Measurements from ENCODE around the gene NAPA. TPM values are rescaled to one million over a fixed set of nuclear protein-coding genes. Genes with fewer than 3 reads are reported as not detected.

The NAPA gene
- total RNA-seq: 10 to 100 TPM; 47.2 to 63.5 (median 53.2) TPM
- 100 to 1,000 TPM in 1 of 2 donors, 10 to 100 TPM in 1; 77.2 to 121 TPM for polyA plus RNA-seq

GRCh38 chr19:47514869-47515588 lies at the start of gene NAPA:
Gene NAPA, minus strand, starts transcription at chr19:47515063. Its CDS starts 123 bp downstream, at chr19:47514940.
- Histone ChIP-seq H3K9me3 (no peaks in the 10 kb centered on the region), H3K4me1 (peaks cover 19 to 30% (median 29%) of the 10 kb centered on the region in 3 donors), H3K36me3 (no peaks in the 10 kb centered on the region), H3K27ac (peak within 1 kb of the TSS; percentile 92 to 97 (median 94)), H3K27me3 (no peaks in the 10 kb centered on the region), H3K4me3 (peak within 1 kb of the TSS; percentile 80 to 95 (median 92))
- intact Hi-C loops (cut with DNase I): loop anchor here in 2 of 3 donors (5.0 to 10.0 kb wide), 3 partner anchors 78 to 182 kb away; no protein-coding TSS in a partner anchor
- DNase-seq (peak; percentile 99 to 100 (median 100)), ATAC-seq (peak; percentile 89 to 94 (median 90)), FAIRE-seq (peak; percentile 97)
- WGBS, 2 donors: 0 to 1% methylated on average over 69 to 78 of the region's 78 CpGs
- no peak for TF ChIP-seq CTCF (IDR thresholded peaks at IDR 0.05)

- FAIRE-seq (no peak), DNase-seq (peak in 2 of 6 donors; percentile 52 to 70), ATAC-seq (peak; percentile 93 to 100 (median 98))
- Histone ChIP-seq H3K36me3 (no peaks in the 10 kb centered on the region), H3K9me3 (no peaks in the 10 kb centered on the region), H3K27me3 (no peaks in the 10 kb centered on the region), H3K4me3 (no peak overlapping the region), H3K27ac (peak overlapping the region in 3 of 4 donors; percentile 11 to 79 (median 48)), H3K4me1 (peaks cover 0 to 9% (median 0%) of the 10 kb centered on the region in 3 donors)
- intact Hi-C loops (cut with DNase I): no loop called here
- WGBS, 2 donors: 30 to 38% methylated on average over 3 of the region's 3 CpGs
- TF ChIP-seq CTCF (IDR thresholded peaks at IDR 0.05): no peak
These were observed 49.2 kb upstream of the NAPA start for GRCh38 chr19:47564081-47564480.

- DNase-seq: no peak
- 95 to 97% methylated on average over 7 of the region's 7 CpGs for WGBS, 2 donors
- no peak for ATAC-seq
- H3K27me3 ChIP-seq: no peaks in the 10 kb centered on the region
- peaks cover 0 to 9% (median 0%) of the 10 kb centered on the region in 3 donors for H3K4me1 ChIP-seq
- intact Hi-C loops (cut with DNase I): no loop called here
- TF ChIP-seq CTCF (IDR thresholded peaks at IDR 0.05): no peak
- H3K9me3 ChIP-seq: no peaks in the 10 kb centered on the region
- no peaks in the 10 kb centered on the region for H3K36me3 ChIP-seq
- H3K4me3 ChIP-seq: no peak overlapping the region
- FAIRE-seq: no peak
- H3K27ac ChIP-seq: no peak overlapping the region
These were observed 46.7 kb upstream of the NAPA start for GRCh38 chr19:47561440-47562057.

GRCh38 chr19:47560999-47561398 lies 46.1 kb upstream of the NAPA start:
- Histone ChIP-seq H3K27ac (no peak overlapping the region), H3K27me3 (no peaks in the 10 kb centered on the region), H3K4me1 (peaks cover 0 to 9% (median 0%) of the 10 kb centered on the region in 3 donors), H3K36me3 (no peaks in the 10 kb centered on the region), H3K4me3 (no peak overlapping the region), H3K9me3 (no peaks in the 10 kb centered on the region)
- ATAC-seq (no peak), FAIRE-seq (no peak), DNase-seq (no peak)
- WGBS, 2 donors: 96 to 97% methylated on average over 2 of the region's 2 CpGs
- no peak for TF ChIP-seq CTCF (IDR thresholded peaks at IDR 0.05)
- intact Hi-C loops (cut with DNase I): no loop called here

All from pancreas (tissue), 10 donors.